ENCODE results near the gene ITPKB.

The ITPKB gene

GRCh38 chr1:226700861-226701260 is 38.2 kb downstream of the ITPKB start:
- Histone ChIP-seq H3K9me3 (no peaks in the 10 kb centered on the region), H3K4me1 (peaks cover 9% of the 10 kb centered on the region), H3K36me3 (no peaks in the 10 kb centered on the region), H3K4me3 (ENCODE audit: low read depth, low read length) (no peak overlapping the region), H3K27me3 (no peaks in the 10 kb centered on the region)
- no peak for TF ChIP-seq CTCF (IDR thresholded peaks at IDR 0.05; ENCODE audit: low read depth, low read length)
- DNase-seq, result no peak

- H3K27me3 ChIP-seq, result no peaks in the 10 kb centered on the region
- TF ChIP-seq CTCF (IDR thresholded peaks at IDR 0.05; ENCODE audit: low read depth, low read length), result no peak
- H3K36me3 ChIP-seq, result no peaks in the 10 kb centered on the region
These were observed 39.9 kb downstream of the ITPKB start for GRCh38 chr1:226699166-226699565.

GRCh38 chr1:226698659-226699058 is 40.4 kb downstream of the ITPKB start:
- TF ChIP-seq CTCF (IDR thresholded peaks at IDR 0.05; ENCODE audit: low read depth, low read length), result no peak
- Histone ChIP-seq H3K9me3 (no peaks in the 10 kb centered on the region), H3K4me3 (ENCODE audit: low read depth, low read length) (no peak overlapping the region), H3K27me3 (no peaks in the 10 kb centered on the region), H3K4me1 (peaks cover 8% of the 10 kb centered on the region), H3K36me3 (no peaks in the 10 kb centered on the region)
- DNase-seq, result no peak

More at GRCh38 chr1:226699166-226699565, 39.9 kb downstream of the ITPKB start:
- Histone ChIP-seq H3K9me3 (no peaks in the 10 kb centered on the region), H3K4me3 (ENCODE audit: low read depth, low read length) (no peak overlapping the region), H3K4me1 (peaks cover 8% of the 10 kb centered on the region)
- DNase-seq, result no peak

GRCh38 chr1:226697929-226698544 is 41.0 kb downstream of the ITPKB start:
- H3K4me3 ChIP-seq (ENCODE audit: low read depth, low read length), result no peak overlapping the region
- H3K36me3 ChIP-seq, result no peaks in the 10 kb centered on the region
- no peaks in the 10 kb centered on the region for H3K9me3 ChIP-seq
- no peaks in the 10 kb centered on the region for H3K27me3 ChIP-seq
- peaks cover 8% of the 10 kb centered on the region for H3K4me1 ChIP-seq
- no peak for DNase-seq
- TF ChIP-seq CTCF (IDR thresholded peaks at IDR 0.05; ENCODE audit: low read depth, low read length), result no peak

GRCh38 chr1:226697151-226697928 is 41.7 kb downstream of the ITPKB start:
- no peaks in the 10 kb centered on the region for H3K27me3 ChIP-seq

More at GRCh38 chr1:226697151-226697928, 41.7 kb downstream of the ITPKB start:
- no peak for TF ChIP-seq CTCF (IDR thresholded peaks at IDR 0.05; ENCODE audit: low read depth, low read length)
- DNase-seq, result no peak
- Histone ChIP-seq H3K4me1 (peaks cover 5% of the 10 kb centered on the region; the same call in 1 of the 2 replicates), H3K9me3 (no peaks in the 10 kb centered on the region), H3K36me3 (no peaks in the 10 kb centered on the region), H3K4me3 (ENCODE audit: low read depth, low read length) (no peak overlapping the region)

Data from BE2C (cell line).